ENCODE data around the gene SLC38A3.

The SLC38A3 gene

DNA sequence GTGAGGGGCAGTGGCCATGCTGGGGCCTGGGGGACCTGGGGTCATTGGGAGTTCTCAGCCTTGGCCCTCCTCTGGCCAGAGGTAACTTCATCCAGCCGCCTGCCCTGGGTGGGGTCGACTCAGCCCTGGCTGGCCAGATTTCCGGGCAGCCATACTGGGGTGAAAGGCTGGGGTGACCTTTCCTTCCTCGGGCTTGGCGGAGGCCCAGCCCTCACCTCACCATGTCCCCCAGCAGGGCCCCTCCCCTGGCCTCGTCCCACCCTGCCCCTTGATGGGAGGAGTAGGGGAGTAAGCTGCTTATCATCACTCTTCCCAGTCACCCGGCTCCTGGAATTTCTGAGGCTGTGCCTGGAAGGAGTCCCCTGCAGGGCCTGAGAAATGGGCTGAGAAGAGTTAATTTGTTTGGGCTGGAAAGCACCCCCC is 44.5 kb upstream of the SLC38A3 start:
- peak overlapping the region; percentile 18 for H3K4me3 ChIP-seq (ENCODE audit: low read length)
- TF ChIP-seq CTCF (IDR thresholded peaks at IDR 0.05; ENCODE audit: insufficient read depth, low read depth, low read length, missing control alignments) = no peak
- no peak for DNase-seq (ENCODE audit: low read depth)

DNA sequence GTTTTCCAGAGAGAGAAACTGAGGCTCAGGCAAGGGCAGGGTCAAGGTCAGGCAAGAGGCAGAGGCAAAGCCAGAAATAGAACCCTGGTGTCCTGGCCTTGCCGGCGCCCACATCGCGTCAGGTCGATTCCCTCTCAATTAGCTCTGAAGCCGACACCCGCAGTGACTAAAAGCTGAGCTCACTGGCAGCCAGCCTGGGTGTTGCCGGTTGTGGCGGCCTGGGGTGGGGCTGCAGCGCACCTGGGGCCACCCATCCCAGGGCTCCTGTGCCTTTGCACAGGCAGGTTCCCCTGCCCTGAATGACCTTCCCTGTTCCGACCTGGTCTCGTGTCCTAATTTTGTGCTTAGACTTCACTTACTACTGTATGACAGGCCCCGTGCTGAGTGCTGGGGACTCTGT is 43.8 kb upstream of the SLC38A3 start:
- TF ChIP-seq CTCF (IDR thresholded peaks at IDR 0.05; ENCODE audit: insufficient read depth, low read depth, low read length, missing control alignments) = no peak
- peak; percentile 85 for DNase-seq (ENCODE audit: low read depth)
- peak overlapping the region; percentile 18 for H3K4me3 ChIP-seq (ENCODE audit: low read length)

DNA sequence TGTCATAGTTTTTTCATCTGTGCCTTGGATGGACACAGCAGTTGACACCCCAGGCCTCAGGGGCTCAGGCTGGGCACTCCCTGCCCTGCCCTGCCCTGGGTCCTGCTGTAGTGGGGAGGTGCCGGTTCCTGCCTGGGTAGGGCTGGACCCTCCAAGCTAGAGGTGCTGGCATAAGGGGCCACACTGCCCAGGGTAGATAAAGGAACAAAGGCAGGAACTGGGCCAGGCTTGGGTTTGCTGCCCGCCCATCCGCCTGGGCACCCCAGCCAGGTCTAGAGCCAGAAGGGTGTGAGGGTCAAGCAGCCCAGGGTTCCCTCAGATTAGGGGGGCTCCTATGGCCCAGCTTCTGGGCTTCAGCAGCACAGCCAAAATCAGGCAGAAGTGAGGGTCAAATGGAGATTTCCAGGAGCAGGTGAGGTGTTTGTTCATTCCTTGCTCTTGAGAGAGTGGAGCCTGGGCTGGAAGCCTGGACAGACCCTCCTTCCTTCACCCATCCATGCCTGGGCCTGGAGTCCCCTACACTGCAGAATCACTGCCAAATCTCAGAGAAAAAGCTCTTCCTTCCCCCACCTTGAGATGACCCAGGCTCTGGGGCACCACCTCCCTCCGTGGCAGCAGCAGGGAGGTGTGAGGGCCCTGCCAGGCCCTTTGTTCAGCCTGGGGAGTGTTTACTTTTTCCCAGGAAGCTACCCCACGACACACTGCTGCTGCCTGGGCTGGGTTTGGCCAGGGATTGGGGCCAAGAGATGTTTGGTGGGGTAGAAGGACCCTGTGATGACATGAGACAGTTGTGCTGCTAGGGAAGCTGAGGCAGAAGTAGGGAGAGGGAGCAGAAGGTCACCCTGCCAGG is 42.8 kb upstream of the SLC38A3 start:
- no peak overlapping the region for H3K4me3 ChIP-seq (ENCODE audit: low read length)
- no peak for TF ChIP-seq CTCF (IDR thresholded peaks at IDR 0.05; ENCODE audit: insufficient read depth, low read depth, low read length, missing control alignments)
- no peak for DNase-seq (ENCODE audit: low read depth)

DNA sequence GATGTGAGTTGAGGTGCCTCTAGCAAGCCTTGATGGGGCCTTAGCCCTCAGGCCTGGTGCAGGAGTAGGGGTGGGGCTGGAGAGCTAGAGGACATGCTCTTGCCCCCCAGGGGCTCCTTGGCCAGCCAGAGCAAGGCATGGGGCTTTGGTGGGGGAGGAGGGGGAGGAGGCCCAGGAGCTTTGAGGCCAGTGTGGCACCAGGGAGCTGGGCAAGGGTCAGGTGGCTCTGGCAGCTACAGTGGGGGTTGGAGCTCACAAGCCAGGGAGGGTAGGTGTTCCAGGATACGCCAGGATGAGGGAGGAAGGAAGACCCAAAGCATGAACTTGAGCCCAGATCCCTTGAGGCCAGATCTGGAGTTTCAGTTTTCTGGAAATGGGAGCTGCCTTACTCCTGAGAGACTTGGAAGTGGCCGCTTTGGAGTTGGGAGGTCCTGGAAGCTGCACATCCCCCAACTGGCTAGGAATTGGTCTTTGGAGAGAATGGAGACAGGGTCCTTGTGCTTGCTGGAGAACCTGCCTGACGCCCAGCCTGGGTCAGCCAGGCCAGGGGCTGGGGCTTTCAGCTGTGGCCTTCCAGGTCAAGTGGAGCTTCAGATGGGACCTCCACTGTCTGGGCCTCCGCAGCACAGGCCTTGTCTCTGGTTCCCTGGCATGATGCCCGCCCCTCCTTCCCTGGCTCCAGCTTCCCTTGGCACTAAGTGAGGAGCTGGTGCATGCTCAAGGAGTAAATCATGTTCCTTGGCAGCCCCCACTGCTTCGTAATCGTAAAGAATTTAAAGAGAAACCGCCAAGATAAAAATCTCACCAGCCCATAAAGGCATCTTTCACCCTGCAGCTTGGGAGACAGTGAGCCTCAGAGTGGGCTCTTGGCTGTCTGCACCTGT is 41.3 kb upstream of the SLC38A3 start:
- DNase-seq (ENCODE audit: low read depth) = peak; percentile 93
- TF ChIP-seq CTCF (IDR thresholded peaks at IDR 0.05; ENCODE audit: insufficient read depth, low read depth, low read length, missing control alignments) = no peak
- peak overlapping the region; percentile 24 for H3K4me3 ChIP-seq (ENCODE audit: low read length)

GRCh38 chr3:50164481-50164880 is 40.6 kb upstream of the SLC38A3 start:
- DNase-seq (ENCODE audit: low read depth) = no peak
- no peak for TF ChIP-seq CTCF (IDR thresholded peaks at IDR 0.05; ENCODE audit: insufficient read depth, low read depth, low read length, missing control alignments)
- H3K4me3 ChIP-seq (ENCODE audit: low read length) = peak overlapping the region; percentile 24

DNA sequence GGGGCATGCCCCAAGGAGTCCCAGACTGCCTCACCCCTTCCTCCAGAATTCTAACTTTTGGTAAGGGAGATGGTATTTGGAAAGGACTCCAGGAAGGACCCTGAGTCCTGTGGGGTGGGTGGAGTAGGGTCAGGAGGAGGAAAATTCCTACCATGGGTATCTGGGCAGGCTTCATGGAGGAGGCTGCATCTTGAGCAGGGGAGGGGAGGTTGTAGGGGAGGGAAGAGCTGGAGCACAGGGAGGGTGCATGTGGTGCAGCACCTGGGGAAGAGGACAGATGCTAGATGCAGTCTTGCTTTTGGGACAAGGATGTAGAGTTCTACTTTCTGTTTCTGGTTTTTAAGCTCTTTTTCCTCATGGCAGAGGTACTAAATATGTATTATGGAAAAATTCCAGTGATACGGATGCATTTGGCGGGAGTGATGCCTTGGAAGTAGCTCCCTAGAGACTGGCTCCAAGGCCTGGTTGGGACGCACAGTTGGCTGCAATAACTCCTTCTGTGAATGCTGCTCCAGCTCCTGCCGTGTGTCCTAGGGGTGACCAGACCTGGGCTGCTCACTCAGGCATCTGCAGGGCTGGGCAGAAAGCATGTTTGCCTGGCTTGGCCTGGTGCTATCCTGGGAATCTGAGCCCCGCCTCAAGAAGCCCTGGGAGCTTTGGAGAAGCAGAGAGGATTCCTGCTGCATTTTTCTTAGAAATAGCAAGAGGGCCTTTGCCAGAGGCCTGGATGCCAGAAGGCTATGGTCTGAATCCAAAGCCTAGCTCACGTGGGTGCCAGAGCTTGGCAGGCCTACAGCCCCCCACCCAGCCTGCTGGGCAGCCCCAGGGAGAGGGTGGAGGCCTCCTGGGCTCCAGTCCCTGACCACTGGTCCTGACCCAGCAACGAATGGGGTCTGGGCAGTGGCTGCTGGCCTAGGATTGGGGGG is 39.8 kb upstream of the SLC38A3 start:
- H3K4me3 ChIP-seq (ENCODE audit: low read length) = peak overlapping the region; percentile 24
- no peak for TF ChIP-seq CTCF (IDR thresholded peaks at IDR 0.05; ENCODE audit: insufficient read depth, low read depth, low read length, missing control alignments)
- no peak for DNase-seq (ENCODE audit: low read depth)
